Measurements from ENCODE around the gene CDK10. TPM values are rescaled to one million over a fixed set of nuclear protein-coding genes. Genes with fewer than 3 reads are reported as not detected.

Gene CDK10
- total and polyA plus RNA-seq, 2 donors = 38.3 to 124 TPM

DNA sequence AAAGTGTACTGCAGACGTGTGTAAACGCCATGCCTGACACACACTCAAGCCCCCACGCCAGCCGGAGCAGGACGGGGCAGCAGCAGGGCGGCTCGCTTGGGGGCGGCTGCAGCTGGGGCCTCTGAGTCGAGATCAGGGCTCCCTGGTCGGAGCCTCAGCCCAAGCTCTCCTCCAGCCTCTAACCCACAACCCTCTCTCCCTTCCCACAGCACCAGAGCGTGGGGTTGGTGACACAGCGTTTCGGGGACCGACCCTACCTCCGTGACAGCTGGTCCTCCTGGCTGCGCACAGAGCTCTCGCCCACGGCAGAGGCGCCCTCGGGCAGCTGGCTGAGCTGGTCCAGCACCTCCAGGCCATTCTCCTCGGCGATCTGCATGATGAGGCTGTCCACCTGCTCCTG is 40.2 kb upstream of the CDK10 start:
- H3K36me3 ChIP-seq (ENCODE audit: control insufficient read depth in 2 of 2, insufficient read depth in 2 of 2, low read length in 1 of 2) = peaks cover 51 to 57% of the 10 kb centered on the region in 2 donors
- no peaks in the 10 kb centered on the region for H3K27me3 ChIP-seq (ENCODE audit: control insufficient read depth in 2 of 2, insufficient read depth in 1 of 2, low read length in 1 of 2)
- no peak overlapping the region for H3K4me3 ChIP-seq (ENCODE audit: low read length in 2 of 2)
- DNase-seq (ENCODE audit: low read depth in 6 of 9, low spot score in 9 of 9) = no peak
- H3K4me1 ChIP-seq (ENCODE audit: control insufficient read depth in 2 of 2, insufficient read depth in 2 of 2, low read length in 2 of 2) = peaks cover 0 to under 1% of the 10 kb centered on the region in 2 donors
- H3K27ac ChIP-seq (ENCODE audit: low read depth in 1 of 2, low read length in 1 of 2) = no peak overlapping the region
- H3K9me3 ChIP-seq (ENCODE audit: control insufficient read depth in 2 of 2, insufficient read depth in 1 of 2, low read length in 1 of 2) = peaks cover 0 to 6% of the 10 kb centered on the region in 2 donors
- 99% methylated on average over 22 of the region's 22 CpGs for WGBS

- H3K27ac ChIP-seq (ENCODE audit: low read depth in 1 of 2, low read length in 1 of 2) = no peak overlapping the region
- no peaks in the 10 kb centered on the region for H3K27me3 ChIP-seq (ENCODE audit: control insufficient read depth in 2 of 2, insufficient read depth in 1 of 2, low read length in 1 of 2)
- peaks cover 0 to 6% of the 10 kb centered on the region in 2 donors for H3K9me3 ChIP-seq (ENCODE audit: control insufficient read depth in 2 of 2, insufficient read depth in 1 of 2, low read length in 1 of 2)
- H3K4me1 ChIP-seq (ENCODE audit: control insufficient read depth in 2 of 2, insufficient read depth in 2 of 2, low read length in 2 of 2) = no peaks in the 10 kb centered on the region
- WGBS = 95% methylated on average over 12 of the region's 12 CpGs
- DNase-seq (ENCODE audit: low read depth in 6 of 9, low spot score in 9 of 9) = no peak
- no peak overlapping the region for H3K4me3 ChIP-seq (ENCODE audit: low read length in 2 of 2)
- H3K36me3 ChIP-seq (ENCODE audit: control insufficient read depth in 2 of 2, insufficient read depth in 2 of 2, low read length in 1 of 2) = peaks cover 56 to 63% of the 10 kb centered on the region in 2 donors
Measured at GRCh38 chr16:89646906-89647305, 39.6 kb upstream of the CDK10 start.

GRCh38 chr16:89651584-89651983 is 34.9 kb upstream of the CDK10 start:
- Histone ChIP-seq H3K27ac (ENCODE audit: low read depth in 1 of 2, low read length in 1 of 2) (no peak overlapping the region), H3K27me3 (ENCODE audit: control insufficient read depth in 2 of 2, insufficient read depth in 1 of 2, low read length in 1 of 2) (no peaks in the 10 kb centered on the region), H3K36me3 (ENCODE audit: control insufficient read depth in 2 of 2, insufficient read depth in 2 of 2, low read length in 1 of 2) (peaks cover 38 to 52% of the 10 kb centered on the region in 2 donors), H3K4me3 (ENCODE audit: low read length in 2 of 2) (no peak overlapping the region), H3K9me3 (ENCODE audit: control insufficient read depth in 2 of 2, insufficient read depth in 1 of 2, low read length in 1 of 2) (peaks cover 0 to 6% of the 10 kb centered on the region in 2 donors), H3K4me1 (ENCODE audit: control insufficient read depth in 2 of 2, insufficient read depth in 2 of 2, low read length in 2 of 2) (peaks cover 4 to 5% of the 10 kb centered on the region in 2 donors)
- DNase-seq (ENCODE audit: low read depth in 6 of 9, low spot score in 9 of 9) = no peak
- WGBS = 98% methylated on average over 15 of the region's 15 CpGs

DNA sequence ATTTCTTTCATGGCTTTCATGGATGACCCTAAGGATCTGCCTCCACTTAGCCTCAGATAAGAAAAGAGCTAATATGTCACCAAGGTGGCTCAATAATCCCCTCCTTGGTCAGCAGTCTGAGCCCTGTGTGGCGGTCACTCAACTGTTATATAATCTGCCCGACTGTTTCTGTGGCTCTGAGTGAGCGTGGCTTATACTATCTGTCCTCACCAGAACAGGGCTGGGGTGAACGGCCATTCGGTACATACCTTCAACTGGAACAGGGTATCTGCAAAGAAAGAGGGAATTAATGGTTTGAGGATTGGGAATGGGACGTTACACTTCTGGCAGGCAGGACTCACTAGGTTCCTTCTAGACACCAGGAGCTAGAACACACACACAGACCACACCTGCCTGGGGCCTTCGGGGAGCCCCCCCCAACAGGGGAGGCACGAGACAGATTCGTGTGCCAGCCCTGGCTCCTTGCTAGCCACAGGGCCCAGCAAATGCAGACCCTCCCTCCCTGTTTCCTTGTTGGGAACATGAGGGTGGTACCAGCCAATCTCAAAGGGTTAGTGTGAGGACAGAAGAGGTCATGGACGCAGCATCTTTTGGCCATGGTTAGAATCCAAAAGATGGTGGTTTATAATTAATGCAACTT is 32.7 kb upstream of the CDK10 start:
- no peak for DNase-seq (ENCODE audit: low read depth in 6 of 9, low spot score in 9 of 9)
- H3K36me3 ChIP-seq (ENCODE audit: control insufficient read depth in 2 of 2, insufficient read depth in 2 of 2, low read length in 1 of 2) = peaks cover 24 to 38% of the 10 kb centered on the region in 2 donors
- peaks cover 15 to 17% of the 10 kb centered on the region in 2 donors for H3K4me1 ChIP-seq (ENCODE audit: control insufficient read depth in 2 of 2, insufficient read depth in 2 of 2, low read length in 2 of 2)
- WGBS = 97% methylated on average over 10 of the region's 10 CpGs
- H3K4me3 ChIP-seq (ENCODE audit: low read length in 2 of 2) = no peak overlapping the region
- H3K9me3 ChIP-seq (ENCODE audit: control insufficient read depth in 2 of 2, insufficient read depth in 1 of 2, low read length in 1 of 2) = no peaks in the 10 kb centered on the region
- no peak overlapping the region for H3K27ac ChIP-seq (ENCODE audit: low read depth in 1 of 2, low read length in 1 of 2)
- no peaks in the 10 kb centered on the region for H3K27me3 ChIP-seq (ENCODE audit: control insufficient read depth in 2 of 2, insufficient read depth in 1 of 2, low read length in 1 of 2)

- H3K27me3 ChIP-seq (ENCODE audit: control insufficient read depth in 2 of 2, insufficient read depth in 1 of 2, low read length in 1 of 2) = no peaks in the 10 kb centered on the region
- 91% methylated on average over 10 of the region's 10 CpGs for WGBS
- DNase-seq (ENCODE audit: low read depth in 6 of 9, low spot score in 9 of 9) = no peak
- no peak overlapping the region for H3K4me3 ChIP-seq (ENCODE audit: low read length in 2 of 2)
- peaks cover 20 to 26% of the 10 kb centered on the region in 2 donors for H3K36me3 ChIP-seq (ENCODE audit: control insufficient read depth in 2 of 2, insufficient read depth in 2 of 2, low read length in 1 of 2)
- no peaks in the 10 kb centered on the region for H3K9me3 ChIP-seq (ENCODE audit: control insufficient read depth in 2 of 2, insufficient read depth in 1 of 2, low read length in 1 of 2)
- peaks cover 17 to 21% of the 10 kb centered on the region in 2 donors for H3K4me1 ChIP-seq (ENCODE audit: control insufficient read depth in 2 of 2, insufficient read depth in 2 of 2, low read length in 2 of 2)
- no peak overlapping the region for H3K27ac ChIP-seq (ENCODE audit: low read depth in 1 of 2, low read length in 1 of 2)
Measured at GRCh38 chr16:89655062-89655643, 31.3 kb upstream of the CDK10 start.

- peak overlapping the region in 1 of 2 donors; percentile 40 for H3K27ac ChIP-seq (ENCODE audit: low read depth in 1 of 2, low read length in 1 of 2)
- H3K4me3 ChIP-seq (ENCODE audit: low read length in 2 of 2) = peak overlapping the region; percentile 88 to 90
- H3K9me3 ChIP-seq (ENCODE audit: control insufficient read depth in 2 of 2, insufficient read depth in 1 of 2, low read length in 1 of 2) = peaks cover 0 to 4% of the 10 kb centered on the region in 2 donors
- peaks cover 12 to 24% of the 10 kb centered on the region in 2 donors for H3K36me3 ChIP-seq (ENCODE audit: control insufficient read depth in 2 of 2, insufficient read depth in 2 of 2, low read length in 1 of 2)
- DNase-seq (ENCODE audit: low read depth in 6 of 9, low spot score in 9 of 9) = no peak
- H3K27me3 ChIP-seq (ENCODE audit: control insufficient read depth in 2 of 2, insufficient read depth in 1 of 2, low read length in 1 of 2) = no peaks in the 10 kb centered on the region
- WGBS = 42% methylated on average over 32 of the region's 32 CpGs
- peaks cover 17 to 21% of the 10 kb centered on the region in 2 donors for H3K4me1 ChIP-seq (ENCODE audit: control insufficient read depth in 2 of 2, insufficient read depth in 2 of 2, low read length in 2 of 2)
Measured at GRCh38 chr16:89656435-89657121, 29.9 kb upstream of the CDK10 start.

GRCh38 chr16:89657442-89658220 is 28.9 kb upstream of the CDK10 start, which contains the start of the genes CHMP1A and SPATA33:
Gene CHMP1A (minus strand): TSS chr16:89657708. CDS start chr16:89657588, 120 bp downstream.
Gene SPATA33 (plus strand): TSS chr16:89657836. CDS start chr16:89657912, 76 bp downstream.
- peak; percentile 50 to 94 (median 87) for DNase-seq (ENCODE audit: low read depth in 6 of 9, low spot score in 9 of 9)
- Histone ChIP-seq H3K4me3 (ENCODE audit: low read length in 2 of 2) (peak within 1 kb of the TSS; percentile 88 to 90), H3K27me3 (ENCODE audit: control insufficient read depth in 2 of 2, insufficient read depth in 1 of 2, low read length in 1 of 2) (no peaks in the 10 kb centered on the region), H3K27ac (ENCODE audit: low read depth in 1 of 2, low read length in 1 of 2) (peak within 1 kb of the TSS; percentile 26 to 86), H3K36me3 (ENCODE audit: control insufficient read depth in 2 of 2, insufficient read depth in 2 of 2, low read length in 1 of 2) (peaks cover 13 to 21% of the 10 kb centered on the region in 2 donors), H3K4me1 (ENCODE audit: control insufficient read depth in 2 of 2, insufficient read depth in 2 of 2, low read length in 2 of 2) (peaks cover 17 to 21% of the 10 kb centered on the region in 2 donors), H3K9me3 (ENCODE audit: control insufficient read depth in 2 of 2, insufficient read depth in 1 of 2, low read length in 1 of 2) (peaks cover 0 to 4% of the 10 kb centered on the region in 2 donors)
- WGBS = under 1% methylated on average over 99 of the region's 99 CpGs

- Histone ChIP-seq H3K27me3 (ENCODE audit: control insufficient read depth in 2 of 2, insufficient read depth in 1 of 2, low read length in 1 of 2) (no peaks in the 10 kb centered on the region), H3K36me3 (ENCODE audit: control insufficient read depth in 2 of 2, insufficient read depth in 2 of 2, low read length in 1 of 2) (peaks cover 13 to 21% of the 10 kb centered on the region in 2 donors), H3K4me3 (ENCODE audit: low read length in 2 of 2) (peak overlapping the region; percentile 88 to 90), H3K4me1 (ENCODE audit: control insufficient read depth in 2 of 2, insufficient read depth in 2 of 2, low read length in 2 of 2) (peaks cover 17 to 21% of the 10 kb centered on the region in 2 donors), H3K9me3 (ENCODE audit: control insufficient read depth in 2 of 2, insufficient read depth in 1 of 2, low read length in 1 of 2) (peaks cover 0 to 4% of the 10 kb centered on the region in 2 donors), H3K27ac (ENCODE audit: low read depth in 1 of 2, low read length in 1 of 2) (no peak overlapping the region)
- WGBS = 28% methylated on average over 27 of the region's 27 CpGs
- peak in 1 of 9 donors; percentile 9 for DNase-seq (ENCODE audit: low read depth in 6 of 9, low spot score in 9 of 9)
Measured at GRCh38 chr16:89658221-89658879, 28.1 kb upstream of the CDK10 start.
